Hematopoietic multipotent progenitor cell treated with erythropoietin and hydrocortisone succinate and interleukin-3 and kit ligand, for 6 days (in vitro differentiated cells): Measurements from ENCODE around the gene SCML2.
"Not testable (repeated sequence)": the region's sequence is repeated elsewhere in the genome, so short reads cannot be mapped to it uniquely, and the experiment has no call there.

Experiments
- DNase-seq: peaks from one replicate; pipeline ENCODE4 v3.0.0-alpha.2; 2015

Gene SCML2

DNA sequence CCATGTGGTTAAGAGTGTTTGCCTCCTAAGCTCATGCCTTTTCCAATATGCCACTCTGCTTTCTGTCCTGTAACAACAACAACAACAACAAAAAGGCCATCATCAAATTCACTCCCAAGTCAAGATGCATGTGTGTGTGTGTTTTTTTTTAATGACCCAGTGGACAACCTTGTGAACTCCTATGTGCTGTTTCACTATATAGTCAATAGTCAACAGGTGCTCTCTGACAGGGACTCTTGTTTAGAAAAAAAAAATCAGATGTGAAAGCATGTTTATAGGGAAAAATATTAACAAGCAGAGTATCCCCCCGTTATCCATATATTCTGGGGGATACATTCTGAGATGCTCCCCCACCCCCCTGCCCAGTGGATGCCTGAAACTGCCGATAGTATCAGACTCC is 83.2 kb downstream of the SCML2 start:
- no peak for DNase-seq

DNA sequence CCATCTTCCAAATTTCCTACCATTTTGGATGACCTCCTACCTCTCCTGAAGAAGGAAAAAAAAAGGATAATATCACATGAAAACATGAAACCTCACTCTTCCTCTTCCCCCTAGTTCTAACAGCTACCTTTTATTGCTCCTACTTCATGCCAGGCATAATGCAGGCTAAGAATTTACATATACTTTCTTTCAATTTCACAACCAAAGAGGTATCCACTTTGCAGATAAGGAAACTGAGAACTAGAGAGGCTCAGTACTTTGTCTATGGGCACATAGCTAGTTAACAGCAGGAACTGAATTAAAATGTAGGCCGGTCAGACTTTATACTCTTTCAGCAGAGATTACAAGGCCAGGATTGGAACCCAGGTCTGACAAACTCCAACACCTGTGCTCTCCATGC is 99.4 kb downstream of the SCML2 start:
- DNase-seq: no peak

- no peak for DNase-seq
These were observed 101.7 kb downstream of the SCML2 start for GRCh38 chrX:18252644-18253359.

GRCh38 chrX:18229646-18230045 is 124.8 kb downstream of the SCML2 start:
- not testable (repeated sequence) for DNase-seq

GRCh38 chrX:18228069-18228468 is 126.4 kb downstream of the SCML2 start:
- DNase-seq: no peak

- no peak for DNase-seq
These were observed 127.0 kb downstream of the SCML2 start for GRCh38 chrX:18227458-18227857.

DNA sequence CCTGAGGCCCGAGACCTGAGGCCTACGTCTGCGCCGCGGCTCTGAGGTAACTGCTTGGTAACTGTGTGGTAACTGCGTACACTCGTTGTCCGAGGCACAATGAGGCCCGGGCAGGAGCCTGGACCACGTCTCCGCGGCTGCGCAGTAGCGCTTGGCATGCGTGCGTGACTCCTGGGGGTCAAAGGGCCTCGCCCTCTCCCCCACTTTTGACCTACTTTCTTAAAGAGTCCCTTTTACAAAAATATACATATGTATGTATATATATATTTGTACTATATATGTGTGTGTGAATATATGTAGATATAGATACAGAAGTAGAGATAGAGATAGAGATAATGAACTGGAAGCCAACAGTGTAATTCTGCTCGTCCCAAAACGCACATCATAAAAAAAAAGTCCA is 133.7 kb downstream of the SCML2 start, which contains the start of gene BEND2:
TSS of gene BEND2 (minus strand) at position 101 of the 400 bp plus-strand sequence. CDS start 136 bp downstream, outside the sequence.
- DNase-seq: no peak

- peak; percentile 21 for DNase-seq
These were observed 144.0 kb downstream of the SCML2 start for GRCh38 chrX:18210470-18210869.

DNA sequence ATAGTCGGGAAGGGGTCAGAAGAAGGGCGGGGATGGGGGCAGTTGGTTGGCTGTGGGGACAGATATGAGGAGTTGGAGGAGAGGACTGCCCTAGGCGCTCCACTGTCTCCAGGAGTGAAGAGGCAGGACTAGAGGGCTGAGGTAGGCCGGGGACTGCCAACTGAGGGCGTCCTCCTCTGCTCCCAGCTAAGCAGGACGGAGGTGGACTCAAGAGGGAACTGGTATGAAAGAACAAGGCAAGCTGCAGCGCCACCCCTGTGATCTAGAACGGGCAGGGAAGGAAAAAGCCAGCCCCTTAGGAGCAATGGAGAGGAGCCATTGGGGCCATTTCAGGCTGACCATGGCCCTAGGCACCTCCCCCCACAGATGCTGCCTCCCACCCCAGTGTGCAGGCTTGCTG is 147.8 kb downstream of the SCML2 start:
- DNase-seq: no peak

DNA sequence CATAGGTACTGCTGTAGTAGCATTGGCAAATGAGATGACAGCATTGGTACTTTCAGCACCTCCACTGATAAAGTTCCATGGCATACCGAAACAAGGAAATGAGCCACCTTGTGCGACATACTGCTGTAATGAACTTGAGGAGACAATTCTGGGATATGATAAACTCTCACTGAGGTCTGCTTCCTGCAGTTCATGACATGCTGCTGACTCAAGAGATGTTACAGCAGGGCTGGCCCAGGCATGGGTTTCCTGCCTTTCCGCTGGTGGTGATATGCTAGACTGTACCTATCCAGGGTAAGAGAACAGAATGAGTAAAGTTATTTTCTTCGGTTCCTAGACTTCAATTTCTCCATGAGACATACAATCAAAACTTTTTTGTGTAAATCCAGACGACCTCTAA is 150.9 kb downstream of the SCML2 start:
- no peak for DNase-seq

DNA sequence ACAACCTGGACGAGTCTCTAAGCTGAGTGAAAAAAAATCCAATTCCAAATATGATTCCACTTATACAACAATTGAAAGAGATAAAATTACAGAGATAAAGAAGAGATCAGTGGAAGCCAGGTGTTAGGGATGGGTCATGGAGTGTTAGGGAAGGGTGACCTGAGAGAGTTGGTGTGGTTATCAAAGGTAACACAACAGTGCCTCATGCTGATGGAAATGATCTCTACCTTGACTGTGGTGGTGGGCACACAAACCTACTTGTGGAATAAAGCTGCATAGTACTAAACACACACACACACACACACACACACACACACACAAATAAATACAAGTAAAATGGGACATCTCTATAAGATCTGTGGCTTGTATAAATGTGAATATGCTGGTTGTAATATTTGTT is 159.8 kb downstream of the SCML2 start:
- DNase-seq: no peak
